ENCODE data around the gene CNDP1.

Gene CNDP1

GRCh38 chr18:74625157-74625556 lies 90.9 kb downstream of the CNDP1 start:
- DNase-seq (ENCODE audit: low read depth) = no peak

- no peak for DNase-seq (ENCODE audit: low read depth)
Measured at GRCh38 chr18:74626049-74626874, 92.0 kb downstream of the CNDP1 start.

- no peak for DNase-seq (ENCODE audit: low read depth)
Measured at GRCh38 chr18:74630804-74631203, 96.5 kb downstream of the CNDP1 start.

GRCh38 chr18:74631212-74631611 lies 96.9 kb downstream of the CNDP1 start:
- no peak for DNase-seq (ENCODE audit: low read depth)

GRCh38 chr18:74631623-74632350 lies 97.5 kb downstream of the CNDP1 start:
- DNase-seq (ENCODE audit: low read depth) = no peak

GRCh38 chr18:74632351-74632679 lies 98.0 kb downstream of the CNDP1 start:
- no peak for DNase-seq (ENCODE audit: low read depth)

GRCh38 chr18:74632856-74633255 lies 98.6 kb downstream of the CNDP1 start:
- DNase-seq (ENCODE audit: low read depth) = no peak

- DNase-seq (ENCODE audit: low read depth) = no peak
Measured at GRCh38 chr18:74633652-74634352, 99.5 kb downstream of the CNDP1 start.

GRCh38 chr18:74635224-74635975 lies 101.1 kb downstream of the CNDP1 start:
- DNase-seq (ENCODE audit: low read depth) = no peak

Measured in stromal cell of bone marrow (primary cell).